ENCODE measurements around the gene CDC20.

Gene CDC20

GRCh38 chr1:43319288-43319687 lies 39.5 kb upstream of the CDC20 start:
- TF ChIP-seq CTCF (IDR thresholded peaks at IDR 0.05; ENCODE audit: low read depth, low read length) = no peak
- no peak for DNase-seq (ENCODE audit: low read depth in 2 of 2)
- H3K4me3 ChIP-seq (replicated peaks in 1 of 2; ENCODE audit: low read depth in 2 of 2, low read length in 2 of 2) = no peak overlapping the region

GRCh38 chr1:43319766-43320165 lies 39.0 kb upstream of the CDC20 start:
- no peak overlapping the region for H3K4me3 ChIP-seq (replicated peaks in 1 of 2; ENCODE audit: low read depth in 2 of 2, low read length in 2 of 2)
- TF ChIP-seq CTCF (IDR thresholded peaks at IDR 0.05; ENCODE audit: low read depth, low read length) = no peak
- no peak for DNase-seq (ENCODE audit: low read depth in 2 of 2)

GRCh38 chr1:43321331-43321891 lies 37.4 kb upstream of the CDC20 start:
- H3K4me3 ChIP-seq (replicated peaks in 1 of 2; ENCODE audit: low read depth in 2 of 2, low read length in 2 of 2) = no peak overlapping the region
- no peak for DNase-seq (ENCODE audit: low read depth in 2 of 2)
- no peak for TF ChIP-seq CTCF (IDR thresholded peaks at IDR 0.05; ENCODE audit: low read depth, low read length)

GRCh38 chr1:43322506-43322905 lies 36.3 kb upstream of the CDC20 start:
- no peak for TF ChIP-seq CTCF (IDR thresholded peaks at IDR 0.05; ENCODE audit: low read depth, low read length)
- DNase-seq (ENCODE audit: low read depth in 2 of 2) = no peak
- no peak overlapping the region for H3K4me3 ChIP-seq (replicated peaks in 1 of 2; ENCODE audit: low read depth in 2 of 2, low read length in 2 of 2)

GRCh38 chr1:43324810-43325209 lies 34.0 kb upstream of the CDC20 start:
- H3K4me3 ChIP-seq (replicated peaks in 1 of 2; ENCODE audit: low read depth in 2 of 2, low read length in 2 of 2) = no peak overlapping the region
- TF ChIP-seq CTCF (IDR thresholded peaks at IDR 0.05; ENCODE audit: low read depth, low read length) = no peak
- DNase-seq (ENCODE audit: low read depth in 2 of 2) = no peak

- H3K4me3 ChIP-seq (replicated peaks in 1 of 2; ENCODE audit: low read depth in 2 of 2, low read length in 2 of 2) = no peak overlapping the region
- no peak for TF ChIP-seq CTCF (IDR thresholded peaks at IDR 0.05; ENCODE audit: low read depth, low read length)
- no peak for DNase-seq (ENCODE audit: low read depth in 2 of 2)
These were observed 33.4 kb upstream of the CDC20 start for GRCh38 chr1:43325381-43325780.
